Measurements from ENCODE around the gene FUBP3.

FUBP3 gene

GRCh38 chr9:130543859-130544258 is 35.5 kb upstream of the FUBP3 start:
- TF ChIP-seq CTCF (IDR thresholded peaks at IDR 0.05; ENCODE audit: borderline replicate concordance, control extremely low read depth, extremely low read depth, insufficient read depth, missing control alignments): no peak
- in situ Hi-C loops (cut with MboI; ENCODE audit: low sequenced_read_pairs, unreplicated experiment): no loop called here
- no peak for DNase-seq (ENCODE audit: low spot score)

- TF ChIP-seq CTCF (IDR thresholded peaks at IDR 0.05; ENCODE audit: borderline replicate concordance, control extremely low read depth, extremely low read depth, insufficient read depth, missing control alignments): no peak
- in situ Hi-C loops (cut with MboI; ENCODE audit: low sequenced_read_pairs, unreplicated experiment): no loop called here
- no peak for DNase-seq (ENCODE audit: low spot score)
These were observed 35.0 kb upstream of the FUBP3 start for GRCh38 chr9:130544364-130544763.

DNA sequence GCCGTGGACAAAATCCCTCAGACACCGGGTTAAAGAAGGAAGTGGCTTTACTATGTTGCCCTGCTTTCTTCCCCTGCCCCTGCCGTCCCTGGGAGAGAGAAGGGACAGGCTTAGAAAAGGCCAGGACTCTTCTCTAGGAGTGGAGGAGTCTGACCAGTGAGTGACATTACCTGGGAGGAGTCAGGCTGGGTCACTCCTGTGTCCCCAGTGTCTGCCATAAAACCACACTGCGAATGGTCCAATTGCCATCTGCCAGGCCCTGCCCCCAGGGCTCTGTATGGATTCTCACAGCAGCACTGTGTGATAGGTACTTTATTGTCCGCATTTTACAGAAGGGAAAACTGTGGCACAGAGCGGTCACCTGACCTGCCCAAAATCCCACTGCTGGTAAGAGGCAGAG is 31.3 kb upstream of the FUBP3 start:
- no peak for TF ChIP-seq CTCF (IDR thresholded peaks at IDR 0.05; ENCODE audit: borderline replicate concordance, control extremely low read depth, extremely low read depth, insufficient read depth, missing control alignments)
- no peak for DNase-seq (ENCODE audit: low spot score)
- in situ Hi-C loops (cut with MboI; ENCODE audit: low sequenced_read_pairs, unreplicated experiment): no loop called here

DNA sequence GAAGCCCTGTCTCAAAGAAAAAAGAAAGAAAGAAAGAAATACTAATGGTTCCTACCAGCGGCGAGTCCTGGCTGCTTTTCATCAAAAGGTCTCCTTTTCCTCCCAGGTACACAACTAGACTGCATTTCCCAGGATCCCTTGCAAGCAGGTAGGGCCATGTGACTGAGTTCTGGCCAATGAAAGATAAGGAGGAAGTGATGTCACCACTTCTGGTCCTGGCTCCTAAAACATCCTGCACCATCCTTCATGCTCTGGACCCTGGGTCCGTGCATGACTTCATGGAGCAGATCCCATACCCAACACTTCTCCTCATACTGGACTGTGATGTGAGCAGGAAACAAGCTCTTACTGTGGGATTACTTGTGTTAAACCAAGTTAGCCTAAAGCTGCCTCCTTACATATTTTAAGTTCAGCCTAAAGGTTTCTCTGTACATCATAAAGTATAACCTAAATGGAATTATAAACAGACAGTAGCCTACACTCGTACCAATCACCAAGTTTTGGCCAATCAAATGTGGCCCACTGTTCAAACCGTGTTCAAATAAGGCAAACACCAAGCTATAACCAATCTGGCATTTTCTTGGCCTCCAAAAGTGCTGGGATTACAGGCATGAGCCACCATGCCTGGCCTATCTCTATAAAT is 30.2 kb upstream of the FUBP3 start:
- in situ Hi-C loops (cut with MboI; ENCODE audit: low sequenced_read_pairs, unreplicated experiment): no loop called here
- DNase-seq (ENCODE audit: low spot score): no peak

GRCh38 chr9:130554606-130555005 is 24.8 kb upstream of the FUBP3 start:
- in situ Hi-C loops (cut with MboI; ENCODE audit: low sequenced_read_pairs, unreplicated experiment): no loop called here
- no peak for DNase-seq (ENCODE audit: low spot score)
- TF ChIP-seq CTCF (IDR thresholded peaks at IDR 0.05; ENCODE audit: borderline replicate concordance, control extremely low read depth, extremely low read depth, insufficient read depth, missing control alignments): no peak

More for the DNA sequence above, 30.2 kb upstream of the FUBP3 start:
- no peak for TF ChIP-seq CTCF (IDR thresholded peaks at IDR 0.05; ENCODE audit: borderline replicate concordance, control extremely low read depth, extremely low read depth, insufficient read depth, missing control alignments)

- DNase-seq (ENCODE audit: low spot score): no peak
- in situ Hi-C loops (cut with MboI; ENCODE audit: low sequenced_read_pairs, unreplicated experiment): no loop called here
- no peak for TF ChIP-seq CTCF (IDR thresholded peaks at IDR 0.05; ENCODE audit: borderline replicate concordance, control extremely low read depth, extremely low read depth, insufficient read depth, missing control alignments)
These were observed 24.3 kb upstream of the FUBP3 start for GRCh38 chr9:130555061-130555460.

All from GM13976 (cell line).